ENCODE data around the gene RDH14.

- TF ChIP-seq CTCF (conservative IDR thresholded peaks at IDR 0.05; ENCODE audit: low read depth, low read length) (no peak), EZH2 (IDR thresholded peaks at IDR 0.05; ENCODE audit: low read length, unreplicated experiment) (no peak)
Measured at GRCh38 chr2:18557121-18557520, 3.3 kb downstream of the RDH14 start.

Data from PC-3 (cell line).